HepG2 (cell line): ENCODE measurements around the gene SNAPC4. TPM values are rescaled to one million over a fixed set of nuclear protein-coding genes. Genes with fewer than 3 reads are reported as not detected.

Experiments used
- ARID2 ChIP-seq: sonication (generic); formaldehyde crosslinking; IDR thresholded peaks from 2 replicates; pipeline ENCODE4 v1.8.1; 2022; ENCODE audit warnings: mild to moderate bottlenecking, missing genetic modification reagents, borderline replicate concordance
- GPBP1L1 ChIP-seq: sonication (generic); formaldehyde crosslinking; IDR thresholded peaks from 2 replicates; pipeline ENCODE4 v1.5.0; 2020; ENCODE audit warnings: mild to moderate bottlenecking, missing genetic modification reagents
- JUNB ChIP-seq: sonication (generic); formaldehyde crosslinking; IDR thresholded peaks from 2 replicates; pipeline ENCODE4 v1.8.0; 2022; ENCODE audit warnings: missing genetic modification reagents, mild to moderate bottlenecking, borderline replicate concordance
- MBD4 ChIP-seq: IDR thresholded peaks from 2 replicates; pipeline ENCODE4 v1.6.1; 2012; ENCODE audit warnings: low read length, inconsistent platforms, borderline replicate concordance
- MXD3 ChIP-seq: IDR thresholded peaks from 2 replicates; pipeline ENCODE4 v1.6.1; 2016; ENCODE audit warnings: mild to moderate bottlenecking, missing biosample characterization, missing genetic modification reagents
- MYC ChIP-seq: sonication (generic); formaldehyde crosslinking; IDR thresholded peaks from 2 replicates; pipeline ENCODE4 v1.9.0; 2021; ENCODE audit warnings: missing genetic modification reagents, borderline replicate concordance
- NCOR1 ChIP-seq: fragments of 200-600 bp; sonication (generic); IDR thresholded peaks from 2 replicates; pipeline ENCODE4 v1.7.0; 2017; ENCODE audit warnings: antibody characterized with exemption, low read length, borderline replicate concordance
- PHF20 ChIP-seq: sonication (generic); formaldehyde crosslinking; IDR thresholded peaks from 2 replicates; pipeline ENCODE4 v1.5.0; 2020; ENCODE audit warnings: mild to moderate bottlenecking, missing genetic modification reagents
- PRDM15 ChIP-seq: sonication (generic); formaldehyde crosslinking; IDR thresholded peaks from 2 replicates; pipeline ENCODE4 v1.4.0; 2020; ENCODE audit warnings: missing genetic modification reagents
- RFX1 ChIP-seq: fragments of 450-650 bp; IDR thresholded peaks from 2 replicates; pipeline ENCODE4 v1.6.1; 2017
- SAFB2 ChIP-seq: sonication (generic); formaldehyde crosslinking; IDR thresholded peaks from 2 replicates; pipeline ENCODE4 v1.5.1; 2020; ENCODE audit warnings: missing genetic modification reagents, low read depth, mild to moderate bottlenecking, borderline replicate concordance
- STAG1 ChIP-seq: sonication (generic); formaldehyde crosslinking; IDR thresholded peaks from 2 replicates; pipeline ENCODE4 v1.4.0; 2020; ENCODE audit warnings: missing genetic modification reagents
- SUZ12 ChIP-seq: fragments of 150-350 bp; IDR thresholded peaks from 2 replicates; pipeline ENCODE4 v1.6.1; 2014; ENCODE audit warnings: low read depth, low read length
- ZFP37 ChIP-seq: sonication (generic); formaldehyde crosslinking; IDR thresholded peaks from 2 replicates; pipeline ENCODE4 v1.4.0; 2020; ENCODE audit warnings: missing genetic modification reagents, borderline replicate concordance
- ZKSCAN5 ChIP-seq: sonication (generic); formaldehyde crosslinking; IDR thresholded peaks from 2 replicates; pipeline ENCODE4 v1.5.1; 2020; ENCODE audit warnings: mild to moderate bottlenecking, missing genetic modification reagents
- ZNF10 ChIP-seq: sonication (generic); formaldehyde crosslinking; IDR thresholded peaks from 2 replicates; pipeline ENCODE4 v1.4.0; 2020; ENCODE audit warnings: mild to moderate bottlenecking, low read depth, missing genetic modification reagents, borderline replicate concordance
- ZNF574 ChIP-seq: sonication (generic); formaldehyde crosslinking; IDR thresholded peaks from 2 replicates; pipeline ENCODE4 v1.4.0; 2020; ENCODE audit warnings: missing genetic modification reagents
- ZNF704 ChIP-seq: sonication (generic); formaldehyde crosslinking; IDR thresholded peaks from 2 replicates; pipeline ENCODE4 v1.8.1; 2023; ENCODE audit warnings: mild to moderate bottlenecking, inconsistent platforms, moderate library complexity, missing genetic modification reagents, borderline replicate concordance
- ZNF747 ChIP-seq: sonication (generic); formaldehyde crosslinking; IDR thresholded peaks from 2 replicates; pipeline ENCODE4 v1.8.1; 2023; ENCODE audit warnings: missing genetic modification reagents, mild to moderate bottlenecking, borderline replicate concordance
- polyA plus RNA-seq, 8 experiments: library from polyadenylated mRNA; depleted of rRNA in 3 of 8; stranded (reverse) in 7 of 8; unstranded in 1 of 8; fragments of >200 nt; fragmentation: Illumina TruSeq in 4 of 8; extraction: Trizol in 4 of 8; gene quantifications; 2 replicates each; pipeline versions ENCODE4 v1.2.1 to v1.2.3, GENCODE V29; 2011 to 2016; ENCODE audit warnings: low read depth in 4 of 8, missing spikeins in 1 of 8, mixed read lengths in 1 of 8; ENCODE audit not compliant: insufficient read depth in 1 of 8
- total RNA-seq, 5 experiments: library from RNA; depleted of rRNA; stranded (reverse); fragments of >200 nt; fragmentation: Illumina TruSeq; extraction: Trizol; gene quantifications; 2 replicates each; pipeline ENCODE4 v1.2.3, GENCODE V29; 2016; ENCODE audit warnings: low read depth in 1 of 5

The SNAPC4 gene
- total and polyA plus RNA-seq, 2 of the 13 experiments (the other 11 are each of a cell fraction or from before 2014, with no cell fraction given) = 2.0 to 6.0 TPM

- TF ChIP-seq JUNB (CRISPR knock-in tag) (no peak), SAFB2 (CRISPR knock-in tag) (no peak), ZNF10 (CRISPR knock-in tag) (no peak), NCOR1 (no peak), ZNF574 (CRISPR knock-in tag) (peak; percentile 82), ZNF704 (CRISPR knock-in tag) (no peak), RFX1 (no peak), ARID2 (CRISPR knock-in tag) (no peak), MYC (CRISPR knock-in tag) (peak; percentile 80), SUZ12 (no peak), PRDM15 (CRISPR knock-in tag) (no peak), MBD4 (no peak), MXD3 (CRISPR knock-in tag) (peak; percentile 61), ZKSCAN5 (no peak), GPBP1L1 (CRISPR knock-in tag) (no peak), ZNF747 (CRISPR knock-in tag) (no peak), STAG1 (CRISPR knock-in tag) (peak; percentile 85), PHF20 (CRISPR knock-in tag) (no peak; the same call in 1 of the 2 replicates), ZFP37 (CRISPR knock-in tag) (0 out of 2 replicates have a peak, but pooled peaks have one; percentile 30)
Measured at GRCh38 chr9:136372561-136373299, 27.2 kb downstream of the SNAPC4 start (continued).
